Spleen (tissue), 11 donors: ENCODE measurements around the gene GPR78. TPM values are rescaled to one million over a fixed set of nuclear protein-coding genes. Genes with fewer than 3 reads are reported as not detected.
"Not testable (repeated sequence)": the region's sequence is repeated elsewhere in the genome, so short reads cannot be mapped to it uniquely, and the experiment has no call there.

Experiments
- DNase-seq: peaks from one replicate; pipeline ENCODE4 v3.0.0-alpha.2; 2020
- H3K27ac ChIP-seq, 8 donors: fragments of 200-600 bp; sonication (generic) in 7 of 8; 1 replicate in 4 of 8; 2 replicates in 4 of 8; pipeline versions ENCODE4 v1.5.0 to v1.8.0; 2016 to 2021; ENCODE audit warnings: inconsistent platforms in 4 of 8, mild to moderate bottlenecking in 4 of 8, moderate library complexity in 1 of 8
- H3K27me3 ChIP-seq, 7 donors: fragments of 200-600 bp; sonication (generic) in 6 of 7; replicated peaks in 1 of 7; 1 replicate in 4 of 7; 2 replicates in 3 of 7; pipeline versions ENCODE4 v1.5.0 to v1.8.0; 2016 to 2021; ENCODE audit warnings: inconsistent platforms in 3 of 7, mild to moderate bottlenecking in 1 of 7
- H3K36me3 ChIP-seq, 6 donors: fragments of 200-600 bp; sonication (generic) in 5 of 6; 1 replicate in 4 of 6; 2 replicates in 2 of 6; pipeline versions ENCODE4 v1.5.0 to v1.8.0; 2016 to 2021; ENCODE audit warnings: inconsistent platforms in 2 of 6
- H3K4me1 ChIP-seq, 6 donors: fragments of 200-600 bp; sonication (generic) in 5 of 6; 1 replicate in 3 of 6; 2 replicates in 3 of 6; pipeline versions ENCODE4 v1.5.0 to v1.8.0; 2016 to 2021; ENCODE audit warnings: inconsistent platforms in 3 of 6
- H3K4me3 ChIP-seq, 8 donors: fragments of 200-600 bp; sonication (generic) in 7 of 8; 1 replicate in 4 of 8; 2 replicates in 4 of 8; pipeline versions ENCODE4 v1.5.0 to v1.8.0; 2016 to 2021; ENCODE audit warnings: inconsistent platforms in 4 of 8, mild to moderate bottlenecking in 4 of 8, moderate library complexity in 2 of 8
- H3K9me3 ChIP-seq, 8 donors: fragments of 200-600 bp; sonication (generic) in 7 of 8; 1 replicate in 4 of 8; 2 replicates in 4 of 8; pipeline versions ENCODE4 v1.5.0 to v1.8.0; 2016 to 2021; ENCODE audit warnings: inconsistent platforms in 4 of 8
- CTCF ChIP-seq, 11 experiments: fragments of 200-600 bp in 7 of 11; fragments of 450-650 bp in 4 of 11; sonication (generic) in 4 of 11; IDR thresholded peaks in 8 of 11; conservative IDR thresholded peaks in 3 of 11; 1 replicate in 7 of 11; 2 replicates in 4 of 11; pipeline versions ENCODE4 v1.4.0 to v1.8.0; 2016 to 2021; ENCODE audit warnings: antibody characterized with exemption in 11 of 11, inconsistent platforms in 4 of 11, mild to moderate bottlenecking in 1 of 11
- POLR2A ChIP-seq, 3 donors: fragments of 450-650 bp; IDR thresholded peaks; one replicate each; pipeline ENCODE4 v1.5.1; 2017; ENCODE audit warnings: antibody characterized with exemption in 3 of 3, mild to moderate bottlenecking in 1 of 3
- POLR2AphosphoS5 ChIP-seq, 3 donors: sonication (generic); formaldehyde crosslinking; IDR thresholded peaks; one replicate each; pipeline ENCODE4 v1.5.1; 2017; ENCODE audit warnings: antibody characterized with exemption in 3 of 3
- WGBS, 5 donors: extraction: QIAGEN DNeasy Blood & Tissue Kit in 3 of 5; methylation state at CpG; one replicate each; pipeline versions ENCODE4 v1.1.5 to v1.1.7; 2013 to 2018; 5-methylcytosine and 5-hydroxymethylcytosine counted together
- intact Hi-C: fragments of 100-400 bp; cut with DNase I; formaldehyde crosslinking; loops from one replicate; pipeline ENCODE4 v1.15.0; 2023; ENCODE audit warnings: low total_unique reads
- polyA plus RNA-seq, 3 donors: library from polyadenylated mRNA; stranded (reverse); fragments of 200-250 nt; gene quantifications; one replicate each; pipeline ENCODE4 v1.2.1, GENCODE V29; 2013
- total RNA-seq, 7 donors: library from RNA; depleted of rRNA in 3 of 7; stranded (reverse); fragments of >200 nt in 3 of 7; fragmentation: NEBNext Ultra II Directional in 4 of 7; extraction: Animal tissue kit (Norgen Biotek cat#: 25700) in 4 of 7; gene quantifications; one replicate each; pipeline versions ENCODE4 v1.1.0 to v1.2.1, GENCODE V29; 2016 to 2021
- donor health status: healthy with polysubstance abuse.
- donor health status: DM: no; HTN: no; CAD: no; lungs with moderate emphysema.
- donor health status: DM: no; HTN: no; CAD: no.
- donor health status: Bipolar disorder and iron deficiency.
- donor health status: healthy.
- donor health status: DM: no; HTN: no; CAD: no.
- donor health status: DM: yes; HTN: yes; CAD: no.

Gene GPR78
- total and polyA plus RNA-seq, 10 donors, result 0.07 to 1.5 (median 0.12) TPM; not detected in 5

- intact Hi-C loops, result no loop called here
- peaks cover 0 to 30% (median 3%) of the 10 kb centered on the region in 7 donors for H3K27me3 ChIP-seq
- no peaks in the 10 kb centered on the region for H3K4me1 ChIP-seq
- H3K4me3 ChIP-seq, result no peak overlapping the region
- H3K36me3 ChIP-seq, result no peaks in the 10 kb centered on the region
- no peak overlapping the region for H3K27ac ChIP-seq
- TF ChIP-seq CTCF (IDR thresholded peaks at IDR 0.05 in 8 of 11, conservative IDR thresholded peaks at IDR 0.05 in 3 of 11) (no peak), POLR2A (IDR thresholded peaks at IDR 0.05) (no peak), POLR2AphosphoS5 (IDR thresholded peaks at IDR 0.05) (no peak)
- H3K9me3 ChIP-seq, result no peaks in the 10 kb centered on the region
- 76 to 100% (median 79%) methylated on average over 2 to 5 of the region's 5 CpGs for WGBS, 5 donors
- peak; percentile 58 for DNase-seq
Observed at GRCh38 chr4:8574796-8575370, 5.3 kb upstream of the GPR78 start.

GRCh38 chr4:8575457-8575856 is 4.7 kb upstream of the GPR78 start:
- peak; percentile 38 for DNase-seq
- peaks cover 0 to 36% (median 8%) of the 10 kb centered on the region in 7 donors for H3K27me3 ChIP-seq
- H3K4me1 ChIP-seq, result peaks cover 0 to 1% (median 0%) of the 10 kb centered on the region in 6 donors
- H3K27ac ChIP-seq, result no peak overlapping the region
- intact Hi-C loops, result no loop called here
- TF ChIP-seq POLR2A (IDR thresholded peaks at IDR 0.05) (no peak), POLR2AphosphoS5 (IDR thresholded peaks at IDR 0.05) (no peak), CTCF (IDR thresholded peaks at IDR 0.05 in 8 of 11, conservative IDR thresholded peaks at IDR 0.05 in 3 of 11) (no peak)
- 71 to 89% (median 75%) methylated on average over 4 of the region's 4 CpGs for WGBS, 5 donors
- H3K36me3 ChIP-seq, result no peaks in the 10 kb centered on the region
- H3K9me3 ChIP-seq, result peaks cover 0 to under 1% (median 0%) of the 10 kb centered on the region in 8 donors
- H3K4me3 ChIP-seq, result no peak overlapping the region

GRCh38 chr4:8576591-8576990 is 3.6 kb upstream of the GPR78 start:
- H3K27ac ChIP-seq, H3K4me1 ChIP-seq, DNase-seq, H3K36me3 ChIP-seq, intact Hi-C loops, H3K4me3 ChIP-seq: not testable (repeated sequence)
- Histone ChIP-seq H3K27me3 (peaks cover 0 to 48% (median 20%) of the 10 kb centered on the region in 7 donors), H3K9me3 (peaks cover 0 to 10% (median 0%) of the 10 kb centered on the region in 8 donors)
- WGBS, 5 donors, result 82 to 91% (median 86%) methylated on average over 5 of the region's 5 CpGs

GRCh38 chr4:8577046-8577445 is 3.1 kb upstream of the GPR78 start:
- no peaks in the 10 kb centered on the region for H3K36me3 ChIP-seq
- H3K27ac ChIP-seq, result no peak overlapping the region
- H3K9me3 ChIP-seq, result peaks cover 0 to 10% (median 0%) of the 10 kb centered on the region in 8 donors
- intact Hi-C loops, result no loop called here
- WGBS, 5 donors, result 60 to 76% (median 65%) methylated on average over 8 of the region's 8 CpGs
- peaks cover 0 to 6% (median 0%) of the 10 kb centered on the region in 6 donors for H3K4me1 ChIP-seq
- TF ChIP-seq POLR2AphosphoS5 (IDR thresholded peaks at IDR 0.05) (no peak), CTCF (IDR thresholded peaks at IDR 0.05 in 8 of 11, conservative IDR thresholded peaks at IDR 0.05 in 3 of 11) (no peak), POLR2A (IDR thresholded peaks at IDR 0.05) (no peak)
- H3K4me3 ChIP-seq, result no peak overlapping the region
- DNase-seq, result peak; percentile 20
- peaks cover 0 to 52% (median 22%) of the 10 kb centered on the region in 7 donors for H3K27me3 ChIP-seq
